PC-3 (cell line): ENCODE measurements around the gene KNTC1. TPM values are rescaled to one million over a fixed set of nuclear protein-coding genes. Genes with fewer than 3 reads are reported as not detected.

Source experiments
- ATAC-seq: fragments of 200-7000 bp; cut with Tn5 transposase; 2 replicates; pipeline ENCODE4 v1.9.1; 2020; ENCODE audit warnings: mild to moderate bottlenecking, moderate library complexity
- BruUV-seq: library from RNA; stranded (reverse); fragments of 400-500 nt; replicated peaks from 2 replicates; lab custom pipeline; 2021; lab: Mats Ljungman, UMichigan
- CTCF ChIA-PET: fragments of 300-600 bp; sonication (Branson Sonifier 250); formaldehyde crosslinking; loops from one replicate; lab custom pipeline; 2022; ENCODE audit warnings: antibody characterized with exemption; lab: Charles Lee
- POLR2A ChIA-PET: fragments of 300-600 bp; sonication (Branson Sonifier 250); formaldehyde crosslinking; loops from one replicate; lab custom pipeline; 2022; ENCODE audit warnings: antibody characterized with exemption; ENCODE audit not compliant: unreplicated experiment; lab: Charles Lee
- DNase-seq: peaks from one replicate; pipeline ENCODE4 v3.0.0-alpha.2; 2015
- H2AFZ ChIP-seq: fragments of 300-600 bp; sonication (generic); 2 replicates; pipeline ENCODE4 v1.6.0; 2016; ENCODE audit warnings: antibody characterized with exemption, low read length
- H3F3A ChIP-seq: fragments of 300-600 bp; sonication (generic); one replicate; pipeline ENCODE4 v1.6.0; 2017; ENCODE audit warnings: antibody characterized with exemption, low read length, control low read depth, mild to moderate bottlenecking; ENCODE audit not compliant: unreplicated experiment
- H3K27ac ChIP-seq: fragments of 300-600 bp; sonication (generic); 2 replicates; pipeline ENCODE4 v1.5.1; 2016; ENCODE audit warnings: mild to moderate bottlenecking, low read length
- H3K27me3 ChIP-seq: fragments of 300-600 bp; sonication (generic); 2 replicates; pipeline ENCODE4 v1.6.1; 2016; ENCODE audit warnings: low read length, mixed read lengths
- H3K36me3 ChIP-seq: fragments of 300-600 bp; sonication (generic); 2 replicates; pipeline ENCODE4 v1.6.1; 2016; ENCODE audit warnings: low read depth, mixed run types, low read length, mixed read lengths
- H3K4me1 ChIP-seq: fragments of 300-600 bp; sonication (generic); 2 replicates; pipeline ENCODE4 v1.5.1; 2016; ENCODE audit warnings: low read length; ENCODE audit not compliant: insufficient read depth
- H3K4me2 ChIP-seq: fragments of 300-600 bp; sonication (generic); 2 replicates; pipeline ENCODE4 v1.6.0; 2016; ENCODE audit warnings: low read length
- H3K4me3 ChIP-seq: fragments of 300-600 bp; sonication (generic); 2 replicates; pipeline ENCODE4 v1.5.1; 2016; ENCODE audit warnings: mild to moderate bottlenecking, low read length, mixed read lengths
- H3K79me2 ChIP-seq: fragments of 300-600 bp; sonication (generic); 2 replicates; pipeline ENCODE4 v1.6.1; 2017; ENCODE audit warnings: low read length, mixed read lengths
- H3K9ac ChIP-seq: fragments of 300-600 bp; sonication (generic); 2 replicates; pipeline ENCODE4 v1.6.0; 2016; ENCODE audit warnings: mild to moderate bottlenecking, low read length
- H3K9me2 ChIP-seq: fragments of 300-600 bp; sonication (generic); replicated peaks from 2 replicates; pipeline ENCODE4 v1.6.1; 2016; ENCODE audit warnings: mixed run types, low read length, mixed read lengths
- H3K9me3 ChIP-seq: fragments of 300-600 bp; sonication (generic); 2 replicates; pipeline ENCODE4 v1.6.1; 2016; ENCODE audit warnings: low read length, mixed read lengths
- H4K20me1 ChIP-seq: fragments of 300-600 bp; sonication (generic); 2 replicates; pipeline ENCODE4 v1.6.1; 2016; ENCODE audit warnings: low read length, mixed read lengths
- EZH2 ChIP-seq: fragments of 300-600 bp; sonication (generic); IDR thresholded peaks from one replicate; pipeline ENCODE4 v1.6.1; 2017; ENCODE audit warnings: antibody characterized with exemption, mild to moderate bottlenecking, low read length; ENCODE audit not compliant: unreplicated experiment
- EZH2phosphoT487 ChIP-seq: fragments of 300-600 bp; sonication (generic); IDR thresholded peaks from 2 replicates; pipeline ENCODE4 v1.6.1; 2018; ENCODE audit warnings: mild to moderate bottlenecking, antibody characterized with exemption, low read length, borderline replicate concordance
- intact Hi-C: fragments of 100-400 bp; cut with micrococcal nuclease; formaldehyde crosslinking; loops from 2 replicates; pipeline ENCODE4 v1.9.0; 2023
- total RNA-seq: library from RNA; depleted of rRNA; stranded (reverse); fragments of >200 nt; gene quantifications from 2 replicates; pipeline ENCODE4 v1.2.3, GENCODE V29; 2014
- TF ChIP-seq, protein P1 (sequence below): fragments of 300-600 bp; sonication (generic); conservative IDR thresholded peaks from 2 replicates; pipeline ENCODE4 v1.5.1; 2017; ENCODE audit warnings: antibody characterized with exemption, low read depth, mild to moderate bottlenecking, low read length

KNTC1 gene
- total RNA-seq, 1 experiment from 2014 or later: 80.3 TPM

DNA sequence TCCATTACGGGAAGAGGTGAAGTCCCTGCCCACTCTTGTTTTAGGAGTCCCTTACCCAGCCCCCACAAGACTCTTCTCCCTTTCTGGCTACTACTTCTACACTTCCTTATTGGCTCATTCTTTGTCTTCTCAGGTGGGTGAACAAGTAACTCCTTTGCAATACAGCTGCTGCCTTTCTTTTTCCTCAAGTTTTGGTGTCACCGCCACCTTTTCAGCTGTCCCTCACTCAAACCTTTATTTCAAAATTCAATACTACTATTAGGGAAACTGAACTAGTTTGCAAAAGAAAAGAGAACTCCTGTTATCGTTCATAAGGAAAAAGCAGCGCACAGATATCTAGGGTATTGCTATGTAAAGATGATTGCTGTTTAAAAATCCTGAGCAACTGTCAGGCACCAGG is 6.4 kb upstream of the KNTC1 start:
- Histone ChIP-seq H3K9me2 (no peaks in the 10 kb centered on the region), H3K36me3 (peaks cover 91% of the 10 kb centered on the region), H3F3A (peaks cover 10% of the 10 kb centered on the region), H2AFZ (no peak overlapping the region), H3K4me2 (no peak overlapping the region), H3K4me3 (no peak overlapping the region), H3K79me2 (peaks cover 98% of the 10 kb centered on the region), H3K9me3 (no peaks in the 10 kb centered on the region), H3K9ac (no peak overlapping the region), H3K27me3 (no peaks in the 10 kb centered on the region), H3K27ac (no peak overlapping the region), H3K4me1 (peaks cover 22% of the 10 kb centered on the region), H4K20me1 (peaks cover 75% of the 10 kb centered on the region)
- ATAC-seq (no peak), DNase-seq (no peak)
- ChIA-PET POLR2A (no interaction called here), CTCF (no interaction called here)
- intact Hi-C loops: loop anchor here (10.0 kb wide), 1 partner anchor 526 kb away; no protein-coding TSS in a partner anchor
- TF ChIP-seq, protein P1, sequence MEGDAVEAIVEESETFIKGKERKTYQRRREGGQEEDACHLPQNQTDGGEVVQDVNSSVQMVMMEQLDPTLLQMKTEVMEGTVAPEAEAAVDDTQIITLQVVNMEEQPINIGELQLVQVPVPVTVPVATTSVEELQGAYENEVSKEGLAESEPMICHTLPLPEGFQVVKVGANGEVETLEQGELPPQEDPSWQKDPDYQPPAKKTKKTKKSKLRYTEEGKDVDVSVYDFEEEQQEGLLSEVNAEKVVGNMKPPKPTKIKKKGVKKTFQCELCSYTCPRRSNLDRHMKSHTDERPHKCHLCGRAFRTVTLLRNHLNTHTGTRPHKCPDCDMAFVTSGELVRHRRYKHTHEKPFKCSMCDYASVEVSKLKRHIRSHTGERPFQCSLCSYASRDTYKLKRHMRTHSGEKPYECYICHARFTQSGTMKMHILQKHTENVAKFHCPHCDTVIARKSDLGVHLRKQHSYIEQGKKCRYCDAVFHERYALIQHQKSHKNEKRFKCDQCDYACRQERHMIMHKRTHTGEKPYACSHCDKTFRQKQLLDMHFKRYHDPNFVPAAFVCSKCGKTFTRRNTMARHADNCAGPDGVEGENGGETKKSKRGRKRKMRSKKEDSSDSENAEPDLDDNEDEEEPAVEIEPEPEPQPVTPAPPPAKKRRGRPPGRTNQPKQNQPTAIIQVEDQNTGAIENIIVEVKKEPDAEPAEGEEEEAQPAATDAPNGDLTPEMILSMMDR: no peak
- TF ChIP-seq EZH2phosphoT487: no peak
- BruUV-seq: no TSS peak

DNA sequence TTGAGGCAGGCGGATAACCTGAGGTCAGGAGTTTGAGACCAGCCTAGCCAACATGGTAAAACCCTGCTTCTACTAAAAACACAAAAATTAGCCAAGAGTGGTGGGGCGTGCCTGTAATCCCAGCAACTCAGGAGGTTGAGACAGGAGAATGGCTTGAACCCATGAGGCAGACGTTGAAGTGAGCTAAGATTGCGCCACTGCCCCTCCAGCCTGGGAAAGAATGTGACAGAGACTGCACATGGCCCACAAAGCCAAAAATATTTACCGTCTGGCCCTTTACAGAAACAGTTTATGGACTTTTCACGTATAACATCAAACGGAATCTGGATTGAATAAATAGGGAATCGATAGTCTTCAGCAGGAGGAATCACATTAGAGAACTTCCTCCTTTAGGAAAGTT is 3.8 kb upstream of the KNTC1 start:
- Histone ChIP-seq H3K9ac (no peak overlapping the region), H3K4me2 (peak overlapping the region; percentile 93), H3K36me3 (peaks cover 66% of the 10 kb centered on the region), H3K79me2 (peaks cover 96% of the 10 kb centered on the region), H3F3A (no peaks in the 10 kb centered on the region), H3K9me2 (no peaks in the 10 kb centered on the region), H3K27ac (no peak overlapping the region), H3K4me3 (peak overlapping the region; percentile 95), H3K27me3 (no peaks in the 10 kb centered on the region), H3K4me1 (peaks cover 25% of the 10 kb centered on the region), H2AFZ (no peak overlapping the region), H4K20me1 (peaks cover 67% of the 10 kb centered on the region), H3K9me3 (no peaks in the 10 kb centered on the region)
- intact Hi-C loops: loop anchor here (10.0 kb wide), 1 partner anchor 528 kb away; no protein-coding TSS in a partner anchor
- TF ChIP-seq EZH2 (no peak), EZH2phosphoT487 (no peak)
- TF ChIP-seq, protein P1: no peak
- ChIA-PET CTCF (no interaction called here), POLR2A (interaction anchor here (0.6 to 0.7 kb wide), 2 partner anchors 156 to 257 kb away, joined by 3 to 5 read pairs; partner anchors contain the start of gene VPS33A)
- ATAC-seq (no peak), DNase-seq (no peak)
- no TSS peak for BruUV-seq
